ENCODE measurements around the gene SAFB2.

GRCh38 chr19:5595129-5595528 lies 27.4 kb downstream of the SAFB2 start:
- TF ChIP-seq, protein P1, sequence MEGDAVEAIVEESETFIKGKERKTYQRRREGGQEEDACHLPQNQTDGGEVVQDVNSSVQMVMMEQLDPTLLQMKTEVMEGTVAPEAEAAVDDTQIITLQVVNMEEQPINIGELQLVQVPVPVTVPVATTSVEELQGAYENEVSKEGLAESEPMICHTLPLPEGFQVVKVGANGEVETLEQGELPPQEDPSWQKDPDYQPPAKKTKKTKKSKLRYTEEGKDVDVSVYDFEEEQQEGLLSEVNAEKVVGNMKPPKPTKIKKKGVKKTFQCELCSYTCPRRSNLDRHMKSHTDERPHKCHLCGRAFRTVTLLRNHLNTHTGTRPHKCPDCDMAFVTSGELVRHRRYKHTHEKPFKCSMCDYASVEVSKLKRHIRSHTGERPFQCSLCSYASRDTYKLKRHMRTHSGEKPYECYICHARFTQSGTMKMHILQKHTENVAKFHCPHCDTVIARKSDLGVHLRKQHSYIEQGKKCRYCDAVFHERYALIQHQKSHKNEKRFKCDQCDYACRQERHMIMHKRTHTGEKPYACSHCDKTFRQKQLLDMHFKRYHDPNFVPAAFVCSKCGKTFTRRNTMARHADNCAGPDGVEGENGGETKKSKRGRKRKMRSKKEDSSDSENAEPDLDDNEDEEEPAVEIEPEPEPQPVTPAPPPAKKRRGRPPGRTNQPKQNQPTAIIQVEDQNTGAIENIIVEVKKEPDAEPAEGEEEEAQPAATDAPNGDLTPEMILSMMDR (IDR thresholded peaks at IDR 0.05; ENCODE audit: extremely low read depth in 1 of 2, insufficient read depth in 1 of 2, low read depth in 1 of 2, low read length in 2 of 2), result no peak
- no peak for TF ChIP-seq MYC (IDR thresholded peaks at IDR 0.05; ENCODE audit: low read depth, low read length)
- TF ChIP-seq POLR2A (IDR thresholded peaks at IDR 0.05; ENCODE audit: low read depth, low read length), result no peak
- no peak for TF ChIP-seq EZH2 (IDR thresholded peaks at IDR 0.05; ENCODE audit: borderline replicate concordance, low read depth, low read length, severe bottlenecking)
- TF ChIP-seq MAX (IDR thresholded peaks at IDR 0.05; ENCODE audit: insufficient read depth, insufficient read length), result no peak
- no peak for TF ChIP-seq FOS (IDR thresholded peaks at IDR 0.05; ENCODE audit: borderline replicate concordance, insufficient read depth, low read length)
- TF ChIP-seq JUN (IDR thresholded peaks at IDR 0.05; ENCODE audit: borderline replicate concordance, insufficient read depth, insufficient read length, low read depth), result no peak
- no peak for TF ChIP-seq POLR2AphosphoS5 (IDR thresholded peaks at IDR 0.05; ENCODE audit: insufficient read depth, low read depth, low read length)

All from endothelial cell of umbilical vein (primary cell).